ENCODE measurements around the gene KIRREL3.

GRCh38 chr11:126713806-126714205 is 286.8 kb downstream of the KIRREL3 start:
- TF ChIP-seq YY1 (IDR thresholded peaks at IDR 0.05; ENCODE audit: insufficient read depth, insufficient read length), result no peak
- TF ChIP-seq ZNF274 (IDR thresholded peaks at IDR 0.05; ENCODE audit: low read depth, low read length), result no peak

Measured in NT2/D1 (cell line).